Activated CD4-positive, alpha-beta memory T cell treated with anti-CD3 and anti-CD28 coated beads for 36 hours (primary cell): ENCODE results near the gene RNF181. TPM values are rescaled to one million over a fixed set of nuclear protein-coding genes. Genes with fewer than 3 reads are reported as not detected.

Experiments
- CTCF ChIA-PET: fragments of 350-600 bp; sonication (Branson Sonifier 250); formaldehyde crosslinking; loops from one replicate; lab custom pipeline; 2021; ENCODE audit warnings: antibody characterized with exemption, inconsistent platforms; lab: Charles Lee
- POLR2A ChIA-PET: fragments of 350-600 bp; sonication (Branson Sonifier 250); formaldehyde crosslinking; loops from one replicate; lab custom pipeline; 2021; ENCODE audit warnings: antibody characterized with exemption; lab: Charles Lee
- DNase-seq: peaks from one replicate; pipeline ENCODE4 v3.0.0-alpha.2; 2020
- H3K27ac Mint-ChIP-seq: one replicate; pipeline ENCODE4 v1.8.0; 2021; ENCODE audit warnings: mixed read lengths
- H3K27me3 Mint-ChIP-seq: one replicate; pipeline ENCODE4 v1.8.0; 2021; ENCODE audit warnings: mixed read lengths
- H3K36me3 Mint-ChIP-seq: one replicate; pipeline ENCODE4 v1.8.0; 2021; ENCODE audit warnings: mixed read lengths
- H3K4me1 Mint-ChIP-seq: one replicate; pipeline ENCODE4 v1.8.0; 2021; ENCODE audit warnings: low read depth, mixed read lengths
- H3K4me3 Mint-ChIP-seq: one replicate; pipeline ENCODE4 v1.8.0; 2021; ENCODE audit warnings: mild to moderate bottlenecking, mixed read lengths
- H3K9me3 Mint-ChIP-seq: one replicate; pipeline ENCODE4 v1.8.0; 2021; ENCODE audit warnings: mixed read lengths
- intact Hi-C: fragments of 100-400 bp; cut with micrococcal nuclease; formaldehyde crosslinking; loops from one replicate; pipeline ENCODE4 v1.15.1; 2023
- total RNA-seq, 2 experiments: library from RNA; stranded (reverse); gene quantifications; one replicate each; pipeline ENCODE4 v1.2.3, GENCODE V29; 2021

Gene RNF181
- total RNA-seq, 2 experiments from 2014 or later = 120 to 124 TPM

GRCh38 chr2:85594715-85595300 is 737 bp upstream of the RNF181 start:
- Mint-ChIP-seq H3K4me3 (peak overlapping the region; percentile 97), H3K27me3 (no peaks in the 10 kb centered on the region), H3K36me3 (peaks cover 10% of the 10 kb centered on the region), H3K4me1 (peaks cover 23% of the 10 kb centered on the region), H3K9me3 (no peaks in the 10 kb centered on the region), H3K27ac (peak overlapping the region; percentile 95)
- CTCF ChIA-PET = interaction anchor here (0.6 to 4.1 kb wide), 6 partner anchors 10 to 443 kb away, joined by 3 to 16 read pairs (median 8); partner anchors contain the start of genes VAMP5 and VAMP8
- no peak for DNase-seq
- intact Hi-C loops = loop anchor here (1.0 to 5.0 kb wide), 6 partner anchors 10 to 268 kb away; partner anchors contain the start of genes C2orf68, GGCX and TGOLN2
- POLR2A ChIA-PET = interaction anchor here (0.9 to 3.8 kb wide), 11 partner anchors 10 to 267 kb away, joined by 3 to 20 read pairs (median 6); partner anchors contain the start of genes C2orf68, ELMOD3, MAT2A and RETSAT

- Mint-ChIP-seq H3K27me3 (no peaks in the 10 kb centered on the region), H3K4me1 (peaks cover 23% of the 10 kb centered on the region), H3K9me3 (no peaks in the 10 kb centered on the region), H3K36me3 (peaks cover 10% of the 10 kb centered on the region), H3K27ac (peak overlapping the region; percentile 95), H3K4me3 (peak overlapping the region; percentile 97)
- intact Hi-C loops = loop anchor here (5.0 kb wide), 1 partner anchor 269 kb away; the partner anchor contains the start of gene TGOLN2
- ChIA-PET POLR2A (interaction anchor here (1.0 to 3.8 kb wide), 10 partner anchors 9 to 268 kb away, joined by 3 to 20 read pairs (median 6); partner anchors contain the start of genes C2orf68, ELMOD3, MAT2A and RETSAT), CTCF (interaction anchor here (0.9 to 4.1 kb wide), 7 partner anchors 11 to 212 kb away, joined by 3 to 16 read pairs (median 5); partner anchors contain the start of gene VAMP5)
- DNase-seq = peak; percentile 55
Observed at GRCh38 chr2:85596026-85596333, 435 bp downstream of the RNF181 start.

- CTCF ChIA-PET = interaction anchor here (1.4 to 4.1 kb wide), 5 partner anchors 12 to 213 kb away, joined by 3 to 16 read pairs (median 10); partner anchors contain the start of gene VAMP5
- no peak for DNase-seq
Observed at GRCh38 chr2:85596486-85597143, 1.1 kb downstream of the RNF181 start.

GRCh38 chr2:85597241-85597640 is 1.7 kb downstream of the RNF181 start:
- POLR2A ChIA-PET = interaction anchor here (0.7 to 3.8 kb wide), 3 partner anchors 13 to 279 kb away, joined by 3 to 19 read pairs (median 12); partner anchors contain the start of genes C2orf68 and VAMP5
- Mint-ChIP-seq H3K36me3 (peaks cover 10% of the 10 kb centered on the region), H3K4me1 (peaks cover 31% of the 10 kb centered on the region), H3K4me3 (peak overlapping the region; percentile 97), H3K27ac (peak overlapping the region; percentile 45), H3K9me3 (no peaks in the 10 kb centered on the region), H3K27me3 (no peaks in the 10 kb centered on the region)
- intact Hi-C loops = loop anchor here (5.0 kb wide), 1 partner anchor 270 kb away; the partner anchor contains the start of gene TGOLN2
- no peak for DNase-seq
- CTCF ChIA-PET = interaction anchor here (1.7 to 4.1 kb wide), 2 partner anchors 40 to 214 kb away, joined by 4 to 16 read pairs; no protein-coding TSS in a partner anchor

More at GRCh38 chr2:85596486-85597143, 1.1 kb downstream of the RNF181 start:
- Mint-ChIP-seq H3K27me3 (no peaks in the 10 kb centered on the region), H3K27ac (peak overlapping the region; percentile 95), H3K4me3 (peak overlapping the region; percentile 97), H3K9me3 (no peaks in the 10 kb centered on the region), H3K36me3 (peaks cover 10% of the 10 kb centered on the region), H3K4me1 (peaks cover 26% of the 10 kb centered on the region)
- intact Hi-C loops = loop anchor here (5.0 kb wide), 1 partner anchor 269 kb away; the partner anchor contains the start of gene TGOLN2
- POLR2A ChIA-PET = interaction anchor here (1.4 to 3.8 kb wide), 6 partner anchors 8 to 269 kb away, joined by 4 to 20 read pairs (median 13); partner anchors contain the start of genes C2orf68, ELMOD3, RETSAT and TGOLN2

- CTCF ChIA-PET = interaction anchor here (0.6 kb wide), 1 partner anchor 21 kb away, joined by 3 read pairs; no protein-coding TSS in a partner anchor
- DNase-seq = no peak
- POLR2A ChIA-PET = interaction anchor here (0.9 kb wide), 1 partner anchor 60 kb away, joined by 3 read pairs; the partner anchor contains the start of gene MAT2A
- no peaks in the 10 kb centered on the region for H3K27me3 Mint-ChIP-seq
- peaks cover 36% of the 10 kb centered on the region for H3K4me1 Mint-ChIP-seq
- H3K4me3 Mint-ChIP-seq = no peak overlapping the region
- no peaks in the 10 kb centered on the region for H3K9me3 Mint-ChIP-seq
- H3K27ac Mint-ChIP-seq = no peak overlapping the region
- H3K36me3 Mint-ChIP-seq = peaks cover 10% of the 10 kb centered on the region
- intact Hi-C loops = loop anchor here (5.0 kb wide), 1 partner anchor 271 kb away; the partner anchor contains the start of gene TGOLN2
Observed at GRCh38 chr2:85598594-85599340, 3.2 kb downstream of the RNF181 start.

- Mint-ChIP-seq H3K27ac (peak overlapping the region; percentile 23), H3K36me3 (peaks cover 10% of the 10 kb centered on the region), H3K4me3 (no peak overlapping the region), H3K27me3 (no peaks in the 10 kb centered on the region), H3K9me3 (no peaks in the 10 kb centered on the region), H3K4me1 (peaks cover 33% of the 10 kb centered on the region)
- intact Hi-C loops = loop anchor here (2.0 to 5.0 kb wide), 2 partner anchors 15 to 272 kb away; partner anchors contain the start of genes TGOLN2 and VAMP5
- ChIA-PET POLR2A (interaction anchor here (0.7 to 0.9 kb wide), 2 partner anchors 21 to 61 kb away, joined by 3 read pairs; partner anchors contain the start of gene MAT2A), CTCF (interaction anchor here (0.6 to 1.0 kb wide), 4 partner anchors 21 to 47 kb away, joined by 3 to 4 read pairs (median 3); no protein-coding TSS in a partner anchor)
- DNase-seq = no peak
Observed at GRCh38 chr2:85599468-85600234, 4.1 kb downstream of the RNF181 start.

- Mint-ChIP-seq H3K36me3 (peaks cover 10% of the 10 kb centered on the region), H3K27ac (no peak overlapping the region), H3K4me3 (no peak overlapping the region), H3K9me3 (no peaks in the 10 kb centered on the region), H3K4me1 (peaks cover 36% of the 10 kb centered on the region), H3K27me3 (no peaks in the 10 kb centered on the region)
- ChIA-PET POLR2A (interaction anchor here (1.0 kb wide), 1 partner anchor 21 kb away, joined by 3 read pairs; no protein-coding TSS in a partner anchor), CTCF (interaction anchor here (0.6 to 1.0 kb wide), 3 partner anchors 34 to 48 kb away, joined by 3 to 4 read pairs (median 3); no protein-coding TSS in a partner anchor)
- no peak for DNase-seq
- intact Hi-C loops = loop anchor here (2.0 kb wide), 1 partner anchor 15 kb away; the partner anchor contains the start of gene VAMP5
Observed at GRCh38 chr2:85600235-85600575, 4.7 kb downstream of the RNF181 start.

- H3K27me3 Mint-ChIP-seq = no peaks in the 10 kb centered on the region
- no peak for DNase-seq
- CTCF ChIA-PET = interaction anchor here (1.0 to 1.6 kb wide), 2 partner anchors 11 to 36 kb away, joined by 3 to 5 read pairs; partner anchors contain the start of gene C2orf68
- peaks cover 36% of the 10 kb centered on the region for H3K4me1 Mint-ChIP-seq
- H3K36me3 Mint-ChIP-seq = peaks cover 7% of the 10 kb centered on the region
- intact Hi-C loops = loop anchor here (2.0 kb wide), 1 partner anchor 16 kb away; the partner anchor contains the start of gene VAMP5
- H3K27ac Mint-ChIP-seq = peak overlapping the region; percentile 59
- peak overlapping the region; percentile 69 for H3K4me3 Mint-ChIP-seq
- POLR2A ChIA-PET = interaction anchor here (1.0 to 1.8 kb wide), 2 partner anchors 22 to 55 kb away, joined by 3 to 4 read pairs; no protein-coding TSS in a partner anchor
- H3K9me3 Mint-ChIP-seq = no peaks in the 10 kb centered on the region
Observed at GRCh38 chr2:85600951-85601770, 5.6 kb downstream of the RNF181 start.

- ChIA-PET POLR2A (interaction anchor here (1.8 kb wide), 1 partner anchor 56 kb away, joined by 4 read pairs; no protein-coding TSS in a partner anchor), CTCF (interaction anchor here (1.6 kb wide), 1 partner anchor 10 kb away, joined by 5 read pairs; the partner anchor contains the start of gene C2orf68)
- peak overlapping the region; percentile 69 for H3K4me3 Mint-ChIP-seq
- no peaks in the 10 kb centered on the region for H3K9me3 Mint-ChIP-seq
- no peak for DNase-seq
- peak overlapping the region; percentile 59 for H3K27ac Mint-ChIP-seq
- peaks cover 30% of the 10 kb centered on the region for H3K4me1 Mint-ChIP-seq
- intact Hi-C loops = loop anchor here (2.0 kb wide), 2 partner anchors 15 to 17 kb away; partner anchors contain the start of genes USP39 and VAMP5
- peaks cover 2% of the 10 kb centered on the region for H3K36me3 Mint-ChIP-seq
- H3K27me3 Mint-ChIP-seq = no peaks in the 10 kb centered on the region
Observed at GRCh38 chr2:85601771-85602475, 6.4 kb downstream of the RNF181 start.
